ENCODE measurements around the gene OR6B3. TPM values are rescaled to one million over a fixed set of nuclear protein-coding genes. Genes with fewer than 3 reads are reported as not detected.

OR6B3 gene
- total RNA-seq: not detected

DNA sequence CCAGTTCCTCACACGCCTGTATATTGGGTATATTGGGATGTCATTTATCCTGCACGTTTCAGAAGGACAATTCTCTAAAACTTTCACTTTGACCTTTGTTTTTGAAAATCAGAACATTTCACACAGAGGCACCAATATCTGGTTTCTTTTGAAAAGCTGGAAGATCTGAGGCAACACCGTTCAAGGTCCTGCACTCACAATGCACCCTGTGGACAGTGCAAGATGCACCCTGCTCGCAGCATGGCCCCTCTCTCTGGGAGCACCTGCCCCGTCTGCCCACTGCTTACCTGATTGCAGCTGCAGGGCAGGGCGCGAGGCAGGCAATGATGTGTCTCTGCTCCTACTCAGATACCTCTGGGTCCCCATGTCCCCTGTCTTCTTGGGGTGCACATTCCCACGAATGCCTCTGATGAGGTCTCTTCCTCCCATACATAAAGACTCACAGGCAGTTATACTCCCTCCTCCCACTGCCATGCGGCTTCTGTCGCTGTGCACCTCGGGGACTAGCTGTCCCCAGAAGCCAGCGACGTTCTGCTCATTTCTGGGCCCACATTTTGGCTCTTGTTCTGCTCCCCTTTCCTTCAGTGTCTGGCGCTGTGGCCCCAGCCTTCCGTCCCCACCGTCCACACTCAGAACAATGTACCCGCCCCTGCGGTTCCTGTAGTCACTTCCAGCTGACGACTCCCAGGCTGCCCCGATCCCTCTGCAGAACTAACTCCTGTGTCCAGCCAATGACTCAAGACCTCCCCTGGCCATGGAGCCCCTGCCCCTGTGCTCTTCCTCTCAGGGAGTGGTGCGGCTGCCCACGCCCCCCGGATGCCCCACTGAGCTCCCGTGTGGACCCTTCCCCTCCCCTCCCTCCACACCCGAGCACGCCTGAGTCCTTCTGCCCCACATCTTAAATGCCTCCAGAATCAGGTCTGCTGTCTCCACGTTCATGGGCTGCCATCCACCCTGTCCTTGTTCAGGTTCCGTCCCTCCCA lies at the start of gene OR6B3:
Gene OR6B3, minus strand, starts transcription at position 349 of the 983 bp plus-strand sequence.
- Histone ChIP-seq H3K4me3 (ENCODE audit: low read length in 3 of 3) (no peak within 1 kb of the TSS), H3K9me3 (ENCODE audit: control insufficient read depth in 3 of 3, low read length in 3 of 3) (no peaks in the 10 kb centered on the region), H3K27me3 (ENCODE audit: control insufficient read depth in 3 of 3, insufficient read depth in 3 of 3, low read length in 3 of 3) (peaks cover 56 to 69% (median 56%) of the 10 kb centered on the region in 3 donors), H3K27ac (ENCODE audit: low read depth, low read length) (no peak within 1 kb of the TSS), H3K4me1 (ENCODE audit: control insufficient read depth in 3 of 3, insufficient read depth in 3 of 3, low read length in 3 of 3) (no peaks in the 10 kb centered on the region), H3K36me3 (ENCODE audit: control insufficient read depth in 3 of 3, insufficient read depth in 3 of 3, low read length in 3 of 3) (no peaks in the 10 kb centered on the region), H3K9ac (ENCODE audit: low read depth in 1 of 3, low read length in 3 of 3) (no peak within 1 kb of the TSS)

DNA sequence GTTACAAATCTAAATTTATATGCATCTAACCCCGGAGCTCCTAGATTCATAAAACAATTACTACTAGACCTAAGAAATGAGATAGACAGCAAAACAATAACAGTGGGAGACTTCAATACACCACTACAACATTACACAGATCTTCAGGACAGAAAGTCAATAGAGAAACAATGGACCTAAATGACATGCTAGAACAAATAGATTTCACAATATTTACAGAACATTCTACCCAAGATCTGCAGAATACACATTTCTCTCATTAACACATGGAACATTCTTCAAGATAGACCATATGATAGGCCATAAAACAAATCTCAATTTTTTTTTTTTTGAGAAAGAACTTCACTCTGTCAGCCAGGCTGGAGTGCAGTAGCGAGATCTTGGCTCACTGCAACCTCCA lies 45.0 kb upstream of the OR6B3 start:
- Histone ChIP-seq H3K36me3 (ENCODE audit: control insufficient read depth in 3 of 3, insufficient read depth in 3 of 3, low read length in 3 of 3) (no peaks in the 10 kb centered on the region), H3K9me3 (ENCODE audit: control insufficient read depth in 3 of 3, low read length in 3 of 3) (peaks cover 0 to 2% (median 0%) of the 10 kb centered on the region in 3 donors), H3K27me3 (ENCODE audit: control insufficient read depth in 3 of 3, insufficient read depth in 3 of 3, low read length in 3 of 3) (peaks cover 24 to 32% (median 26%) of the 10 kb centered on the region in 3 donors), H3K9ac (ENCODE audit: low read depth in 1 of 3, low read length in 3 of 3) (no peak overlapping the region), H3K4me3 (ENCODE audit: low read length in 3 of 3) (no peak overlapping the region), H3K4me1 (ENCODE audit: control insufficient read depth in 3 of 3, insufficient read depth in 3 of 3, low read length in 3 of 3) (no peaks in the 10 kb centered on the region), H3K27ac (ENCODE audit: low read depth, low read length) (no peak overlapping the region)

DNA sequence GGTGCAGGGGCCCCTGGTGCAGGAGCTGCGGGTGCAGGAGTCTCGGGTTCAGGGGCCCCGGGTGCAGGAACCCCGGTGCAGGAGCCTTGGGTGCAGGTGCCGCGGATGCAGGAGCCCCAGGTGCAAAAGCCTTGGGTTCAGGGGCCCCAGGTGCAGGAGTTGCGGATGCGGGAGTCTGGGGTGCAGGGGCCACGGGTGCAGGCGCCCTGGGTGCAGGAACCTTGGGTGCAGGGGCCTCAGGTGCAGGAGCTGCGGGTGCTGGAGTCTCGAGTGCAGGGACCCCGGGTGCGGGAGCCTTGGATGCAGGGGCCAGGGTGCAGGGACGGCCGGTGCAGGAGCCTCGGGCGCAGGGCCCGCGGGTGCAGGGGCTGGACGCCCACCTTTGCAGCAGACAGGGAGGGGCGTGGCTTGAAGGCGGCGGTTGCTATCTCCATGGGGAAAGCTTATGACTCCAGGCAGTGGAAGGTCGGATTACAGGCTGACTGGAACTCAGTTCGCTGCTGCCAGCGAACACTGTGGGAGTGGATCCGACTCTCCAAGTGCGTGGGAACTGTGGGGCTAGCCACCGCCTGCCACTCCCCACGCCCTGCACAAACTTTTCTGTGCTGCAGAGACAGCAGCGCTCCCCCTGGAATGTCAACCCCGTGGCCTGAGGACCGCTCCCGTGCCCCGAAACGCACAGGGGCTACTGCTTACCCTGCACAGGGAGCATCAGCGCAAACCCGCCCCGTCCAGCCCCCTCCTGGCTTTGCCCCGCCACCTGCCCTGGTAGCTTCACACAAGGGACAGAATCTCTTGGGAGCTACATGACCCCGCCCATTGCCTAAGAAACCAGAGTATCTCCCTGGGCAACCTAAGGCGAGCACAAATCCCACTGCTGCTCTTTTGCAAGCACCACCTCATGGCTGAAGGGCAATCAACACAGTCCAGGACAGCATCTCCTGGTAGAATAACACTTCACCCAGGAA lies 42.5 kb upstream of the OR6B3 start:
- H3K4me1 ChIP-seq (ENCODE audit: control insufficient read depth in 3 of 3, insufficient read depth in 3 of 3, low read length in 3 of 3): no peaks in the 10 kb centered on the region
- peaks cover 24 to 32% (median 26%) of the 10 kb centered on the region in 3 donors for H3K27me3 ChIP-seq (ENCODE audit: control insufficient read depth in 3 of 3, insufficient read depth in 3 of 3, low read length in 3 of 3)
- no peaks in the 10 kb centered on the region for H3K36me3 ChIP-seq (ENCODE audit: control insufficient read depth in 3 of 3, insufficient read depth in 3 of 3, low read length in 3 of 3)
- H3K9ac ChIP-seq (ENCODE audit: low read depth in 1 of 3, low read length in 3 of 3): no peak overlapping the region
- no peak overlapping the region for H3K4me3 ChIP-seq (ENCODE audit: low read length in 3 of 3)
- peaks cover 0 to 2% (median 0%) of the 10 kb centered on the region in 3 donors for H3K9me3 ChIP-seq (ENCODE audit: control insufficient read depth in 3 of 3, low read length in 3 of 3)
- H3K27ac ChIP-seq (ENCODE audit: low read depth, low read length): no peak overlapping the region

DNA sequence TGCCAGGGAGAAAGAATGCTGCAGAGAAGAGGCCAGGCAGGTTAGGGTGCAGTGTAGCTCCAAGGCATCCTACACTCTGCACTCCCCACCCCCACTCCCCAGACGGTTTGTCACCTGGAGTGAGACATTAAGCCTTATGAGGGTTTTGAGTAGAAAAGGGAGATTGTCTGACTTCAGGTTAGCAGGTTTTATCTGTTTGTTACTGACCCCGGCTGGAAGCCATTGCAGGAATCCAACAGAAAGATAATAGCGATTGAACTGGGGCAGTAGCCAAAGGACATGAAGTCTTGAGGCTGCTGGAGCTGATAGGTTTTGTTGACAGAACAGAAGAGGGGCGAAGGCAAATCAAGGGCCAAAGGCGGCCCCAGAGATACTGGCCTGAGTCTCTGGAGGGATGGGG lies 36.0 kb upstream of the OR6B3 start:
- no peaks in the 10 kb centered on the region for H3K36me3 ChIP-seq (ENCODE audit: control insufficient read depth in 3 of 3, insufficient read depth in 3 of 3, low read length in 3 of 3)
- H3K27ac ChIP-seq (ENCODE audit: low read depth, low read length): no peak overlapping the region
- peaks cover 2 to 12% (median 4%) of the 10 kb centered on the region in 3 donors for H3K27me3 ChIP-seq (ENCODE audit: control insufficient read depth in 3 of 3, insufficient read depth in 3 of 3, low read length in 3 of 3)

DNA sequence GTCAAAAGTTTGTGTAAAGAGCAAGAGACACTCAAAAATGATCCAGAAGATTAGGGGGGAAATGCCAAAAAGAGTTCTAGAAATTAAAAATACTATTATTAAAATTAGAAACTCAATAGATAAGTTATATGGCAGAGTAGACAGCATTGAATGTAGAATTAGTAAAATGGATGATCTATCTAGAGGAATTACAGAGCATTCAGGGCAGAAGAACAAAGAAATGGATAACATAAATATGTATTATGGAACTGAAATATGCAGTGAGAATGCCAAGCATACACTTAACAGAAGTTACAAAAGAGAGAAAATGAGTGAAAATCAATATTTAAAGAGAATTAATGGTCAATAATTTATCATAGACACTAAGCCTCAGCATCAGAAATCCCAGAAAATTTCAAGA lies 33.2 kb upstream of the OR6B3 start:
- Histone ChIP-seq H3K4me1 (ENCODE audit: control insufficient read depth in 3 of 3, insufficient read depth in 3 of 3, low read length in 3 of 3) (no peaks in the 10 kb centered on the region), H3K9me3 (ENCODE audit: control insufficient read depth in 3 of 3, low read length in 3 of 3) (peaks cover 0 to 6% (median 0%) of the 10 kb centered on the region in 3 donors), H3K9ac (ENCODE audit: low read depth in 1 of 3, low read length in 3 of 3) (no peak overlapping the region), H3K36me3 (ENCODE audit: control insufficient read depth in 3 of 3, insufficient read depth in 3 of 3, low read length in 3 of 3) (no peaks in the 10 kb centered on the region), H3K4me3 (ENCODE audit: low read length in 3 of 3) (no peak overlapping the region), H3K27ac (ENCODE audit: low read depth, low read length) (no peak overlapping the region), H3K27me3 (ENCODE audit: control insufficient read depth in 3 of 3, insufficient read depth in 3 of 3, low read length in 3 of 3) (peaks cover 0 to 10% (median 0%) of the 10 kb centered on the region in 3 donors)

More for the DNA sequence above, 36.0 kb upstream of the OR6B3 start:
- Histone ChIP-seq H3K4me1 (ENCODE audit: control insufficient read depth in 3 of 3, insufficient read depth in 3 of 3, low read length in 3 of 3) (no peaks in the 10 kb centered on the region), H3K4me3 (ENCODE audit: low read length in 3 of 3) (no peak overlapping the region), H3K9me3 (ENCODE audit: control insufficient read depth in 3 of 3, low read length in 3 of 3) (peaks cover 0 to 6% (median 0%) of the 10 kb centered on the region in 3 donors), H3K9ac (ENCODE audit: low read depth in 1 of 3, low read length in 3 of 3) (no peak overlapping the region)

DNA sequence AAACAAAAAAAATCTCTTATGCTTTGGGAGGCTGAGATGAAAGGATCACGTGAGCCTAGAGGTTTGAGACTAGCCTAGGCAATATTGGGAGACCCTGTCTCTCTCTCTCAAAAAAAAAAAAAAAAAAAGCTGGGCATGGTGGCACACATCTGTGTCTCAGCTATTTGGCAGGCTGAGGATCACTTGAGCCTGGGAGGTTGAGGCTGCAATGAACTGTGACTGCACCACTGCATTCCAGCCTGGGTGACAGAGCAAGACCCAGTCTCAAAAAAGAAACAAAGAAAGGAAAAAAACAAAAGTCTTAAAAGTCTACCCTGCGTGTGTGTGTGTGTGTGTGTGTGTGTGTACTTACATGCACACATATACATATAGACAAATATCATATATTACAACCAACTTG lies 25.3 kb upstream of the OR6B3 start:
- no peaks in the 10 kb centered on the region for H3K4me1 ChIP-seq (ENCODE audit: control insufficient read depth in 3 of 3, insufficient read depth in 3 of 3, low read length in 3 of 3)
- no peak overlapping the region for H3K27ac ChIP-seq (ENCODE audit: low read depth, low read length)
- H3K36me3 ChIP-seq (ENCODE audit: control insufficient read depth in 3 of 3, insufficient read depth in 3 of 3, low read length in 3 of 3): no peaks in the 10 kb centered on the region
- no peaks in the 10 kb centered on the region for H3K9me3 ChIP-seq (ENCODE audit: control insufficient read depth in 3 of 3, low read length in 3 of 3)
- H3K27me3 ChIP-seq (ENCODE audit: control insufficient read depth in 3 of 3, insufficient read depth in 3 of 3, low read length in 3 of 3): peaks cover 0 to 4% (median 0%) of the 10 kb centered on the region in 3 donors
- no peak overlapping the region for H3K4me3 ChIP-seq (ENCODE audit: low read length in 3 of 3)
- H3K9ac ChIP-seq (ENCODE audit: low read depth in 1 of 3, low read length in 3 of 3): no peak overlapping the region

DNA sequence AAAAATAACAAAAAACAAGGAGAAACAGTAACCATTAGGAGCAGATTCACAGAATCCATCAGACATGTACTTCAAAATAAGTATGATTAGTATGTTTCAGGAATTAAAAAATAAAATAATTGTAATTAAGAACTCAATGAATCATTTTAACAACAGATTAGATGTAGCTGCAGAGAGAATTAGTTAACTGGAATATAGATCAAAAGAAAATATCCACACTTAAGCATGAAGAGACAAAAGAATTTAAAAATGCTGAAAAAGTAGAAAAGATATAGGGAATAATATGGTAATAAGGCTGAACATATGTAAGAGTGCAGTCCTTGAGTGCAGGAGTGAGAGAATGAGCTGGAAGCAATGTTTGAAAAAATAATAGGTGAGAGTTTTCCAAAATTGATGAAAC lies 24.1 kb upstream of the OR6B3 start:
- no peaks in the 10 kb centered on the region for H3K4me1 ChIP-seq (ENCODE audit: control insufficient read depth in 3 of 3, insufficient read depth in 3 of 3, low read length in 3 of 3)
- H3K27ac ChIP-seq (ENCODE audit: low read depth, low read length): no peak overlapping the region
- H3K4me3 ChIP-seq (ENCODE audit: low read length in 3 of 3): no peak overlapping the region
- H3K9me3 ChIP-seq (ENCODE audit: control insufficient read depth in 3 of 3, low read length in 3 of 3): no peaks in the 10 kb centered on the region
- no peaks in the 10 kb centered on the region for H3K36me3 ChIP-seq (ENCODE audit: control insufficient read depth in 3 of 3, insufficient read depth in 3 of 3, low read length in 3 of 3)
- no peak overlapping the region for H3K9ac ChIP-seq (ENCODE audit: low read depth in 1 of 3, low read length in 3 of 3)
- H3K27me3 ChIP-seq (ENCODE audit: control insufficient read depth in 3 of 3, insufficient read depth in 3 of 3, low read length in 3 of 3): peaks cover 0 to 4% (median 0%) of the 10 kb centered on the region in 3 donors

DNA sequence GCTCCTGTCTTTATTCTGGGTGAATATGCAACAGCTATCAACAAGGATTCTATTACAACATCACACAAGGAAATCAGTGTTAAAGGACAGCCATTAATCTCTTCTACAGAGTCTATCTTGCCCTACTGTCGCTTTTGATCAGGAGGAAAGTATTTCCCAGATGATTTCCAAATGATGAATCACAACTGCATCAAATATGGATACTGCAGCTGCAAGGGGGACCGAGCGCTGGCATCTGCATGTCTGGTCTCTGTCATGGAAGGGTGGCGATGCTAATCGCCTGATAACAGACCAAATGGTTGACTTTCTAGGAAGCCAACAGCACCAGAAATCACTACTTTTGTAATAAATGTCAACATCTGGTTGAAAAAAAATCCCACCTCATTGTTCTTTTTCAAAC lies 21.2 kb upstream of the OR6B3 start:
- H3K27me3 ChIP-seq (ENCODE audit: control insufficient read depth in 3 of 3, insufficient read depth in 3 of 3, low read length in 3 of 3): peaks cover 0 to 2% (median 0%) of the 10 kb centered on the region in 3 donors
- H3K4me3 ChIP-seq (ENCODE audit: low read length in 3 of 3): no peak overlapping the region
- H3K9ac ChIP-seq (ENCODE audit: low read depth in 1 of 3, low read length in 3 of 3): no peak overlapping the region
- H3K36me3 ChIP-seq (ENCODE audit: control insufficient read depth in 3 of 3, insufficient read depth in 3 of 3, low read length in 3 of 3): no peaks in the 10 kb centered on the region
- H3K4me1 ChIP-seq (ENCODE audit: control insufficient read depth in 3 of 3, insufficient read depth in 3 of 3, low read length in 3 of 3): no peaks in the 10 kb centered on the region
- H3K27ac ChIP-seq (ENCODE audit: low read depth, low read length): no peak overlapping the region
- H3K9me3 ChIP-seq (ENCODE audit: control insufficient read depth in 3 of 3, low read length in 3 of 3): no peaks in the 10 kb centered on the region

DNA sequence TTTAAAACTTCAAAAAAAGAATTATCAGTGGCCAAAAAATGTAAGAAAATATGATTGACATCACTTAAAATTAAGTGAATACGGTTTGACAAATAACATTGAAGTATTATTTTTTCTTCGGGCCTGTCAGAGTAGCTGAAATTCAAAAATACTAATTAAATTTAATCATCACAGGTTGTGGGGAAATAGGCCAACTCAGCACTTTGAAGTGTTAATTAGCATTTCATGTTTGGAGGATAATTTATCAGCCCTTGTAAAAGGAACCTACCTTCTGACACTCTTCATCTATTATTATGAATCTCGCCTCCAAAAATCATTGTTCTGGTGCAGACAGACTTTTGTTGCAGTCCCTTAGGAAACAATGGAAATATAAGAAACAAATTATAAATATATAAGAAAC lies 17.6 kb upstream of the OR6B3 start:
- H3K9ac ChIP-seq (ENCODE audit: low read depth in 1 of 3, low read length in 3 of 3): no peak overlapping the region
- H3K36me3 ChIP-seq (ENCODE audit: control insufficient read depth in 3 of 3, insufficient read depth in 3 of 3, low read length in 3 of 3): no peaks in the 10 kb centered on the region
- H3K27me3 ChIP-seq (ENCODE audit: control insufficient read depth in 3 of 3, insufficient read depth in 3 of 3, low read length in 3 of 3): peaks cover 0 to 2% (median 0%) of the 10 kb centered on the region in 3 donors
- H3K9me3 ChIP-seq (ENCODE audit: control insufficient read depth in 3 of 3, low read length in 3 of 3): no peaks in the 10 kb centered on the region
- no peak overlapping the region for H3K4me3 ChIP-seq (ENCODE audit: low read length in 3 of 3)
- no peaks in the 10 kb centered on the region for H3K4me1 ChIP-seq (ENCODE audit: control insufficient read depth in 3 of 3, insufficient read depth in 3 of 3, low read length in 3 of 3)
- no peak overlapping the region for H3K27ac ChIP-seq (ENCODE audit: low read depth, low read length)
